ENCODE measurements around the gene SPTBN4. TPM values are rescaled to one million over a fixed set of nuclear protein-coding genes. Genes with fewer than 3 reads are reported as not detected.
"Not testable (repeated sequence)": the region's sequence is repeated elsewhere in the genome, so short reads cannot be mapped to it uniquely, and the experiment has no call there.

The SPTBN4 gene
- total RNA-seq, 2 donors from 2014 or later: 0.21 to 0.25 TPM

- Mint-ChIP-seq H3K27ac (no peak overlapping the region), H3K27me3 (peaks cover 50% of the 10 kb centered on the region), H3K4me1 (peaks cover 9% of the 10 kb centered on the region), H3K4me3 (no peak overlapping the region), H3K36me3 (ENCODE audit: low read depth) (peaks cover 19% of the 10 kb centered on the region)
- DNase-seq (no peak), ATAC-seq (no peak)
- no peaks in the 10 kb centered on the region for H3K9me3 ChIP-seq (ENCODE audit: control insufficient read depth, low read length, poor library complexity, severe bottlenecking)
Measured at GRCh38 chr19:40510526-40511115, 43.8 kb downstream of the SPTBN4 start.

DNA sequence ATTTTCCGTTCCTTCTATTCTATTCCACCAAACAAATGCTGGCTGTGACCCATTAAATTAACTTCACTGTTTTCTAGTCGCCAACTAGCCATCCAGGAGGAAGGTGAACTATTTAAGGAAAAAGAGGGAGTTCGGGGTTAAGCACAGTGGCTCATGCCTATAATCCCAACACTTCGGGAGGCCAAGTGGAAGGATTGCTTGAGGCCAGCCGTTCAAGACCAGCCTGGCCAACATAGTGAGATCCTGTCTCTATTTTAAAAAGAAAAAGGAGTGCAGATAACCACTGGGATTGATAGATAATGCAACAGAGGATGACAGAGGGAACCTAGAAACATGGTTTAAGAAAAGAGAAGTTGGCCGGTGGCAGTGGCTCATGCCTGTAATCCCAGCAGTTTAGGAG, 44.7 kb downstream of the SPTBN4 start:
- ATAC-seq (no peak), DNase-seq (no peak)
- peaks cover 7% of the 10 kb centered on the region for H3K4me1 Mint-ChIP-seq
- peaks cover 19% of the 10 kb centered on the region for H3K36me3 Mint-ChIP-seq (ENCODE audit: low read depth)
- H3K27ac Mint-ChIP-seq: no peak overlapping the region
- H3K4me3 Mint-ChIP-seq: no peak overlapping the region
- H3K9me3 ChIP-seq (ENCODE audit: control insufficient read depth, low read length, poor library complexity, severe bottlenecking): no peaks in the 10 kb centered on the region
- H3K27me3 Mint-ChIP-seq: peaks cover 45% of the 10 kb centered on the region

DNA sequence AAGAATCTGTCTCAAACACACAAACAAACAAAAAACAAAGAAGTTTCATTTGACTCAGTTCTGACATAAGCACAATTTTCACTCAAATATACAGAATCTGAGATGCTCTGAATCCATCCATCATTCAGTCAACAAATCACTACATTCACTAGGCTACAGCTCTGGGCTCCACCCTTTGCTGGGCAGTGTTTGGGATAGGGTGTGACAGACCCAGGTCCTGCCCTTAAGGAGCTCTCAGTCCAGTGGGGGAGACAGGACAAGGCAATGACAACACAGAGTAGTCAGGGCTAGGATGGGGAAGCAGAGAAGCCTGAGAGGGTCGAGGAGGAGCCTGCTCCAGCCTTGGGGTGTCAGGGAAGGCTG, 45.3 kb downstream of the SPTBN4 start:
- Mint-ChIP-seq H3K27me3 (peaks cover 45% of the 10 kb centered on the region), H3K36me3 (ENCODE audit: low read depth) (peaks cover 19% of the 10 kb centered on the region), H3K4me3 (peak overlapping the region; percentile 61), H3K27ac (no peak overlapping the region), H3K4me1 (peaks cover 7% of the 10 kb centered on the region)
- H3K9me3 ChIP-seq (ENCODE audit: control insufficient read depth, low read length, poor library complexity, severe bottlenecking): no peaks in the 10 kb centered on the region
- DNase-seq (no peak), ATAC-seq (no peak)

DNA sequence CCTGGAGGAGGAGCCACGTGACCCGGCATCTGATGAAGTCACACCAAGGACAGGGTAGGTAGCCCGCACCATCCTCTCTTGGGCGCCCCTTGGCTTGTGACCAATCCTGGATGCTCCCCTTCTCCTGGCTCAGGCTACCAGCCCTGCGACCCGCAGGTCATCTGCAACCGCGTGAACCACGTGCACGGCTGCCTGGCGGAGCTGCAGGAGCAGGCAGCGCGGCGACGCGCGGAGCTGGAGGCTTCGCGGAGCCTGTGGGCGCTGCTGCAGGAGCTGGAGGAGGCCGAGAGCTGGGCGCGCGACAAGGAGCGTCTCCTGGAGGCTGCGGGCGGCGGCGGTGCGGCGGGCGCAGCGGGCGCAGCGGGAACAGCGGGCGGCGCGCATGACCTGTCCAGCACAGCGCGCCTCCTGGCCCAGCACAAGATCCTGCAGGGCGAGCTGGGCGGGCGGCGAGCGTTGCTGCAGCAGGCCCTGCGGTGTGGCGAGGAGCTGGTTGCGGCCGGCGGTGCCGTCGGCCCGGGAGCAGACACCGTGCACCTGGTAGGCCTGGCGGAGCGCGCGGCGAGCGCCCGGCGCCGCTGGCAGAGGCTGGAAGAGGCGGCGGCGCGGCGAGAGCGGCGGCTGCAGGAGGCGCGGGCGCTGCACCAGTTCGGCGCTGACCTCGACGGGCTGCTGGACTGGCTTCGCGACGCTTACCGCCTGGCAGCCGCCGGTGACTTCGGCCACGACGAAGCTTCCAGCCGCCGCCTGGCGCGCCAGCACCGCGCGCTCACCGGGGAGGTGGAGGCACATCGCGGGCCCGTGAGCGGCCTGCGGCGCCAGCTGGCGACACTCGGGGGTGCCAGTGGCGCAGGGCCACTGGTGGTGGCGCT, 45.9 kb downstream of the SPTBN4 start:
- peak; percentile 23 for ATAC-seq
- Mint-ChIP-seq H3K4me3 (peak overlapping the region; percentile 61), H3K27ac (no peak overlapping the region)

DNA sequence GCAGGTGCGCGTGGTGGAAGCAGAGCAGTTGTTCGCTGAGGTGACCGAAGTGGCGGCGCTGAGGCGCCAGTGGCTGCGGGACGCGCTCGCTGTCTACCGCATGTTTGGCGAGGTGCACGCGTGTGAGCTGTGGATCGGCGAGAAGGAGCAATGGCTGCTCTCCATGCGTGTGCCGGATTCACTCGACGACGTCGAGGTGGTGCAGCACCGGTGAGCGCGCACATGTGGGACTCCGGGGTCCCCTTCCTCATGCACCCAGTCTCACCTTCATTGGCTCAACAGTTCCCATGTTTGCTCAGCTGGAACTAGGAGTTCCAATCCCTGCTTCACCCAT, 46.5 kb downstream of the SPTBN4 start:
- ATAC-seq: no peak
- Mint-ChIP-seq H3K4me1 (peaks cover 5% of the 10 kb centered on the region), H3K36me3 (ENCODE audit: low read depth) (peaks cover 19% of the 10 kb centered on the region), H3K27ac (no peak overlapping the region), H3K4me3 (no peak overlapping the region), H3K27me3 (peaks cover 52% of the 10 kb centered on the region)
- DNase-seq: no peak
- H3K9me3 ChIP-seq (ENCODE audit: control insufficient read depth, low read length, poor library complexity, severe bottlenecking): no peaks in the 10 kb centered on the region

More for the DNA sequence above, 45.9 kb downstream of the SPTBN4 start:
- peaks cover 19% of the 10 kb centered on the region for H3K36me3 Mint-ChIP-seq (ENCODE audit: low read depth)
- no peak for DNase-seq
- H3K27me3 Mint-ChIP-seq: peaks cover 51% of the 10 kb centered on the region
- peaks cover 6% of the 10 kb centered on the region for H3K4me1 Mint-ChIP-seq
- H3K9me3 ChIP-seq (ENCODE audit: control insufficient read depth, low read length, poor library complexity, severe bottlenecking): no peaks in the 10 kb centered on the region

GRCh38 chr19:40513741-40514315, 47.0 kb downstream of the SPTBN4 start:
- DNase-seq (no peak), ATAC-seq (no peak)
- Mint-ChIP-seq H3K27ac (peak overlapping the region; percentile 41), H3K27me3 (peaks cover 47% of the 10 kb centered on the region), H3K4me1 (peaks cover 2% of the 10 kb centered on the region), H3K4me3 (no peak overlapping the region), H3K36me3 (ENCODE audit: low read depth) (peaks cover 15% of the 10 kb centered on the region)
- H3K9me3 ChIP-seq (ENCODE audit: control insufficient read depth, low read length, poor library complexity, severe bottlenecking): no peaks in the 10 kb centered on the region

- Mint-ChIP-seq H3K27ac (no peak overlapping the region), H3K4me3 (no peak overlapping the region), H3K27me3 (peaks cover 43% of the 10 kb centered on the region), H3K36me3 (ENCODE audit: low read depth) (peaks cover 10% of the 10 kb centered on the region), H3K4me1 (peaks cover 5% of the 10 kb centered on the region)
- DNase-seq (no peak), ATAC-seq (no peak)
- H3K9me3 ChIP-seq (ENCODE audit: control insufficient read depth, low read length, poor library complexity, severe bottlenecking): no peaks in the 10 kb centered on the region
Measured at GRCh38 chr19:40517248-40517647, 50.4 kb downstream of the SPTBN4 start.

GRCh38 chr19:40519352-40520322, 52.8 kb downstream of the SPTBN4 start:
- Mint-ChIP-seq H3K27ac (no peak overlapping the region), H3K36me3 (ENCODE audit: low read depth) (peaks cover 4% of the 10 kb centered on the region), H3K27me3 (peaks cover 38% of the 10 kb centered on the region), H3K4me1 (peaks cover 7% of the 10 kb centered on the region), H3K4me3 (no peak overlapping the region)
- DNase-seq (no peak), ATAC-seq (peak; percentile 37)
- H3K9me3 ChIP-seq (ENCODE audit: control insufficient read depth, low read length, poor library complexity, severe bottlenecking): no peaks in the 10 kb centered on the region

DNA sequence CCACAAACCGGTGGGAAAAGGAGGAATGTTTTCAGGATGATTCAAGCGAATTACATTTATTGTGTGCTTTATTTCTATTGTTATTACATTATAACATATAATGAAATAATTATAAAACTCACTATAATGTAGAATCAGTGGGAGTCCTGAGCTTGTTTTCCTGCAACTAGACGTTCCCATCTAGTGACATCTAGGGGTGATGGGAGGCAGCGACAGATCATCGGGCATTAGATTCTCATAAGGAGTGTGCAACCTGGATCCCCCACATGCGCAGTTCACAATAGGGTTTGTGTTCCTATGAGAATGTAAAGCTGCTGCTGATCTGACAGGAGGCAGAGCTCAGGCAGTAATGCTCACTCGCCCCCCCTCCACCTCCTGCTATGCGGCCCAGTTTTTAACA, 54.5 kb downstream of the SPTBN4 start:
- Mint-ChIP-seq H3K4me1 (peaks cover 8% of the 10 kb centered on the region), H3K4me3 (no peak overlapping the region), H3K27ac (no peak overlapping the region), H3K36me3 (ENCODE audit: low read depth) (peaks cover 4% of the 10 kb centered on the region), H3K27me3 (peaks cover 39% of the 10 kb centered on the region)
- H3K9me3 ChIP-seq (ENCODE audit: control insufficient read depth, low read length, poor library complexity, severe bottlenecking): no peaks in the 10 kb centered on the region
- ATAC-seq: no peak
- DNase-seq: no peak

DNA sequence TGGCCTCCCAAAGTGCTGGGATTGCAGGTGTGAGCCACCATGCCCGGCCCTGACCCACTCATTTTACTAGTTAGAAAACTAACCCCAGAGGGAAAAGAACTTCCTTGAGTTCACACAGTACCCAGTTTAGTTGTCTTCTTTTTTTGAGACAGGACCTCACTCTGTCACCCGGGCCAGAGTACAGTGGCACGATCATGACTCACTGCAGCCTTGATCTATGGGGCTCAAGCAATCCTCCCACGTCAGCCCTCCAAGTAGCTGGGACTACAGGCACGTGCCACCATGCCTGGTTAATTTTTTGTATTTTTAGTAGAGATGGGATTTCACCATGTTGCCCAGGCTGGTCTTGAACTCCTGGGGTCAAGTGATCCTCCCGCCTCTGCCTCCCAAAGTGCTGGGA, 55.1 kb downstream of the SPTBN4 start:
- not testable (repeated sequence) for DNase-seq; H3K36me3 Mint-ChIP-seq (ENCODE audit: low read depth); ATAC-seq; H3K4me1 Mint-ChIP-seq; H3K9me3 ChIP-seq (ENCODE audit: control insufficient read depth, low read length, poor library complexity, severe bottlenecking); H3K4me3 Mint-ChIP-seq; H3K27ac Mint-ChIP-seq
- peaks cover 43% of the 10 kb centered on the region for H3K27me3 Mint-ChIP-seq

GRCh38 chr19:40523322-40524047, 56.7 kb downstream of the SPTBN4 start:
- H3K9me3 ChIP-seq (ENCODE audit: control insufficient read depth, low read length, poor library complexity, severe bottlenecking): no peaks in the 10 kb centered on the region
- H3K27me3 Mint-ChIP-seq: peaks cover 42% of the 10 kb centered on the region
- H3K27ac Mint-ChIP-seq: no peak overlapping the region
- no peak overlapping the region for H3K4me3 Mint-ChIP-seq
- H3K36me3 Mint-ChIP-seq (ENCODE audit: low read depth): peaks cover 8% of the 10 kb centered on the region
- ATAC-seq (peak; percentile 86), DNase-seq (peak; percentile 18 to 41 (median 20))
- peaks cover 18% of the 10 kb centered on the region for H3K4me1 Mint-ChIP-seq

DNA sequence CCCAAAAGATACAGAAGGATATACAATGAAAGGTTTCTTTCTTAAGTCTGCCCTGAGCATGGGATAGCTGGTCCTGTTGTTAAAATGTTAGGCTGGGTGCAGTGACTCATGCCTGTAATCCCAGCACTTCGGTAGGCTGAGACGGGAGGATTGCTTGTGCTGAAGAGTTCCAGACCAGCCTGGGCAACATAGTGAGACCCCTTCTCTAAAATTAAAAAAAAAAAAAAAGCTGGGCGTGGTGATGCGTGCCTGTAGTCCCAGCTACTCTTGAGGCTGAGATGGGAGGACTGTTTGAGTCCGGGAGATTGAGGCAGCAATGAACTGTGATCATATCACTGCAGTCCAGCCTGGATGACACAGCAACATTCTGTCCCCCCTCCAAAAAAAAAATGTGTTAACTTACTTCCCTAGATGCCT, 57.3 kb downstream of the SPTBN4 start:
- Mint-ChIP-seq H3K36me3 (ENCODE audit: low read depth) (peaks cover 8% of the 10 kb centered on the region), H3K27me3 (peaks cover 38% of the 10 kb centered on the region), H3K27ac (peak overlapping the region; percentile 49), H3K4me3 (no peak overlapping the region), H3K4me1 (peaks cover 24% of the 10 kb centered on the region)
- DNase-seq: no peak
- H3K9me3 ChIP-seq (ENCODE audit: control insufficient read depth, low read length, poor library complexity, severe bottlenecking): no peaks in the 10 kb centered on the region
- no peak for ATAC-seq
